LHCN-M2 (cell line): ENCODE results near the gene SIAE. TPM values are rescaled to one million over a fixed set of nuclear protein-coding genes. Genes with fewer than 3 reads are reported as not detected.

ENCODE experiments used
- DNase-seq: peaks from one replicate; pipeline ENCODE4 v3.0.0-alpha.2; 2012; ENCODE audit warnings: low read depth
- polyA plus RNA-seq: library from polyadenylated mRNA; unstranded; fragments of >200 nt; gene quantifications from one replicate; pipeline ENCODE4 v1.2.1, GENCODE V29; 2012; ENCODE audit warnings: missing spikeins
- total RNA-seq: library from RNA; depleted of rRNA; stranded (reverse); fragments of >200 nt; gene quantifications from 2 replicates; pipeline ENCODE4 v1.2.3, GENCODE V29; 2014; rRNA removed

SIAE gene, protein sequence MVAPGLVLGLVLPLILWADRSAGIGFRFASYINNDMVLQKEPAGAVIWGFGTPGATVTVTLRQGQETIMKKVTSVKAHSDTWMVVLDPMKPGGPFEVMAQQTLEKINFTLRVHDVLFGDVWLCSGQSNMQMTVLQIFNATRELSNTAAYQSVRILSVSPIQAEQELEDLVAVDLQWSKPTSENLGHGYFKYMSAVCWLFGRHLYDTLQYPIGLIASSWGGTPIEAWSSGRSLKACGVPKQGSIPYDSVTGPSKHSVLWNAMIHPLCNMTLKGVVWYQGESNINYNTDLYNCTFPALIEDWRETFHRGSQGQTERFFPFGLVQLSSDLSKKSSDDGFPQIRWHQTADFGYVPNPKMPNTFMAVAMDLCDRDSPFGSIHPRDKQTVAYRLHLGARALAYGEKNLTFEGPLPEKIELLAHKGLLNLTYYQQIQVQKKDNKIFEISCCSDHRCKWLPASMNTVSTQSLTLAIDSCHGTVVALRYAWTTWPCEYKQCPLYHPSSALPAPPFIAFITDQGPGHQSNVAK
- total RNA-seq: 11.4 and 15.3 TPM in 2 replicates
- 7.1 TPM for polyA plus RNA-seq

DNA sequence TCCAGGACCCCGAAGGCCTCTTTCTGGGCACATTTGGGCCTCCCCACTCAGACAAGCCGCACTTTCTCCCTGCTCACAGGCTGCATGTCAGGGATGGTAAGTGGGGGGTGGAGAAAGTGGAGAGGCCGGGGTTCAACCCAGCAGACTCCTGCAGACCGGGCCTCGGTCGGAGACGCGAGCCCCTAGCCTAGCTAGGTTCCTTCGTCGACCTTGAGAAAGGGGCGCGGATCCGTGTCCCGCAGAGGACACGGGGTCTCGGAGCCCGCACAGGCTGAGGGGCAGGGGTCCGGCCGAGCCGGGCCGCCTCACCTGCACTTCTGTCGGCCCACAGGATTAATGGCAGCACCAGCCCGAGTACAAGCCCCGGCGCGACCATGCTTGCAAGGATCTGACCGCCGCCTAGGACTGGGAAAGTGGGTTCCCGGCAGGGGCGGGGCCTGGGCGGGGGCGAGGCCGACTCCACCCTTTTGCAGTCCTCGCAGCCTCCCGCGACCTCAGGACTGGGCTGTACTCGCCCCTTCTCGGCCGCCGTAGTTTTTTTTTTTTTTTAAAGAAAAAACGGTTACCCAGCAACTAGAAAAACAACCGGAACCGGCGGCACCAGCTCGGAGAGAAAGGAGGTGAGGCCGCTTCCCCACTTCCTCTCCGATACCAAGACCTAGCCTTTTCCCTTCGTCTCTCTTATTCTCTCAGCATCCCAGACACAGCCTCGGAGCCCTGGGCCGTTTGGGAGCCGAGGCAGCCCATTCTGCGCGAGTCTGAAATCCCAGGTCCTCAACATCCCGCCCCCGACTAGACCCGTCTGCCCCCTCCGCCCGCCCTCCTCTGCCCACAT is at the start of gene SIAE, which contains the start of gene SPA17:
TSS of gene SIAE (minus strand) at position 407 of the 835 bp plus-strand sequence. CDS start at position 376, 31 bp downstream.
TSS of gene SPA17 (plus strand) at position 572 of the 835 bp plus-strand sequence. CDS start 1,361 bp downstream, outside the sequence.
- peak; percentile 96 for DNase-seq

DNA sequence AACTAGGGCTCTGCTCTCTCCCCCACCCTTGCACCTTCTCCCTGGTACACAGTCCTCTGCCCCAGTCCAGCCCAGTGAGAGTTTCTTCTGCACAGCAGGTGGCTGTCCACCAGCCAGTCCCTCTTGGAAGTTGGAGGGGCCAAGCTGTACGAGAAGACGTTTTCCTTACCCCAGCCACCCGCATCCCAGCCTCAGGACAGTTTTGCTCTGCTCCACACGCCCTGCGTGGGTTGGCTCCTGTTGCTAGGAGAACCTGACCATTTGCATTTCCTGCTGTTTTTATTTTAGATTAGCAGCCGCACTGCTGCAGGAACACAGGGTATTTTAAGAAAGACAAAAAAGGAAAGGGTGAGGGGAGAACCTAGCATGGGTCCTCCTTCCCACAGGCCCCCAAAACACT is 48.6 kb upstream of the SIAE start:
- no peak for DNase-seq

DNA sequence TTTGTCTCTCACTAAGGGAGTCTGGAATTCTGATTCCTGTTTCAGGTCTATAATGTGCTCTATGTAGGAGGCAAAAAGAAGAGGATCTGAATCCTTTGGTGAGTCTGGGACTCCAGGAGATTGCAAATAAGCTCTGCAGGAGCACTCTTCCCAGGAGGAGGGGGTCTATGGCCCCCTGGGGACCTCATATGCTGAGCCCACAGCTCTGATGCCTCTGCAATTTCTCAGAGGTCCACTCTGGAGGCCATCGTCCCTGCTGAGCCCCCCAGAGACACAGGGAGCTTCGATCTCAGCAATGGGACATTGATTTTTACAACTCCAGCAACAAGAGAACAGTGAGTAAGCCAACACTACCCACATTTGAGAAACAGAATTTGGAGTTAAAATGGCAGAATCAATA is 46.0 kb upstream of the SIAE start:
- DNase-seq: no peak

DNA sequence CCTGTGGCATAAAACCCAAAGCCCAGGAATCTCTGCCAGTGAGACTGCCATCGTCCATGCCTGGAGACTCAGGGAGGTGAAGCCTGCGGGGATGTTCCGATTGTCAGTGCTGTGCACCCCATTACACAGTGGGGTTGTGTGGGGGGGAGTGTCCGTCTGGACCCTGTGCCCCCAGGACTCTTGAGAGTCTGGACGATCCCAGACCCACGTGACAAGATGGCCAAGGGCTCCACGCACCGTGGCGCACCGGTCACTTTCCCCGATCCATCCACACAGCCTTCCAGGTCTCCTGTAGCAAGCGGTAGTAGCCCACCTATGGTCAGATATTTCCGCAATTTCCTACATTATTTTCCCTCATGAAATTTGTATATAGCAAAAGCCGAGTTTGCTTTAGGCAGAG is 45.3 kb upstream of the SIAE start:
- no peak for DNase-seq

DNA sequence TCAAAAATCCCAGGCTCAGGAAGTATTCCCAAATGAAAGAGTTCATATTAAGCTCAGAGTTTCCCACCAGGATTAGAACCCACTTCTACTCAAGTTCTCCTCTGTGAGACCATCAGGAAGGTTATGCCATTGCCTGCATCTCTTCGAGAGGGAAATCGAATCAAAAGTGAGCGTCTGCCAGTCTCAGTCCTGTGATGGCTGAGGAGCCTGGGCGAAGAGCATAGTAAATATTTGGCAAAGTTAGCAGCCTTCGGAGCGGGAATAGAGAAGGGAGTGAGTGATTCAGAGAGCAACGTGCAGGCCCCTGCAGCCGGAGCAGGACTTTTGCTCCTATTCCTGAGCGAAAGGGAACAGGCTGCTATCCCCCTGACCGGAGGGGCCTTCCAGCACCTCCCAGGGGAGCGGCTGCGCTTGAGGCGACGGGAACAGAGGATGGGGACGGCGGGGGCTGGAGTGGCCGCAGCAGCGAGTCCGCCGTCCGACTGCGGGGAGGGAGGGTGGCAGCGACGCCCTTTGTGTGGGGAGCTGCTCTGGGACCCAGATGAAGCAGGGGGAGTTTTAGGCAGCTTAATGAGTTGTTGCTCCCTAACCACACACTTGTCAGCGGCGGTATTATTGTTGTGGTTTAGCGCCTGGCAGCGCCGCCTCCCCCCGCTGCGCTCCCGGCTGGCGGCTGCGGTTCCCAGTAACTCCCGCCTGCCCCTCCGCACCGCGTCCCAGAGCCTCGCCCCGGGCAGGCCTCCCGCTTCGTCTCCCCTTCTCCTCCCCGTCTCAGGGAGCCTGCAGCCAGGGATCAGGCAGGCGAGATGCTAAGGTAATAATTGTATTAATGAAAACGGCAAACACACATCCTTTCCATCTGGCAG is 44.5 kb upstream of the SIAE start:
- DNase-seq: peak; percentile 18

DNA sequence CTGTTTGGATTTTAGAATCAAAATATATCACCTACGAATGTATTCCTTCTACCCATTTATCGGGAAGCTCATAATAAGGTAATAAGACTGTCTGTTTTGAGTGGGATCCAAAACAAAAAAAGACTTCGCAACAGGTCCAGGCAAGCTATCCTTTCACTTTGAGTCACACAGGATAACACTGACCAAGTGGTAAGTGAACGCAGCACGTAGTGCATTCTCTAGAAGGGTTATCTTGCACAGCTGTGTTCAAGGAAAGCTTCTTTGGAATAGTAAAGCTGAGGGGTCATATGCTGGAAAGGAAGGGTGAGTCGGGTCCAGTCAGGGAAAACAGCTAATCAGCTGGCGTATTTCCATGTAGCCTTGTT is 43.9 kb upstream of the SIAE start:
- DNase-seq: peak; percentile 19

DNA sequence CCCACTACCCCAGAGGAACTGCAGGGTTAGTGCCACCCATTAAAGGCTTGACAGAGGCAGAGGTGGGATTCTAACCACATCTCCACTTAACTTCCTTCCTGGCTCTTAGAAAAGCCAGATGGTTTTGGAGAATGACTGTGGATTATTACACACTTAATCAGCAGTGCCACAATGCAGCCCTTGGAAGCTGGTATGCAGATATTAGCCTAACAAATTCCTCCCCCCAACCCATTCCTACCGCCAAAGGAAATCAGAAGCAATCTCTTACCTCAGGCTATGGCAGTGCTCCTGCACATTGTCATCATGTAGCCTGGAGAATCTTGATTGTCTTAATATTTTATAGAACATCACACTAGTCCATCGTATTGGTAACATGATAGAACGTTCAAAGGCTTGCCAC is 43.1 kb upstream of the SIAE start:
- no peak for DNase-seq

DNA sequence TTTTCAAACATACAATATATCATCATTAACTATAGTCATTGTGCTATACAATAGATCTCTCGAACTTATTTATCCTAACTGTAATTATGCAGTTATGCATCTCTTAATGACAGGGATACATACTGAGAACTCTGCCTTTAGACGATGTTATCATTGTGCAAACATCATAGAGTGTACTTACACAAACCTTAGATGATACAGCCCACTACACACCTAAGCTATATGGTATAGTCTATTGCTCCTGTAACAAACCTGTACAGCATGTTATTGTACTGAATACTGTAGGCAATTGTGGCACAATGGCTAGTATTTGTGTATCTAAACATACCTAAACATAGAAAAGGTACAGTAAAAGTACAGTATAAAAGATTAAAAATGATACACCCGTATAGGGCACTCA is 38.9 kb upstream of the SIAE start:
- no peak for DNase-seq

DNA sequence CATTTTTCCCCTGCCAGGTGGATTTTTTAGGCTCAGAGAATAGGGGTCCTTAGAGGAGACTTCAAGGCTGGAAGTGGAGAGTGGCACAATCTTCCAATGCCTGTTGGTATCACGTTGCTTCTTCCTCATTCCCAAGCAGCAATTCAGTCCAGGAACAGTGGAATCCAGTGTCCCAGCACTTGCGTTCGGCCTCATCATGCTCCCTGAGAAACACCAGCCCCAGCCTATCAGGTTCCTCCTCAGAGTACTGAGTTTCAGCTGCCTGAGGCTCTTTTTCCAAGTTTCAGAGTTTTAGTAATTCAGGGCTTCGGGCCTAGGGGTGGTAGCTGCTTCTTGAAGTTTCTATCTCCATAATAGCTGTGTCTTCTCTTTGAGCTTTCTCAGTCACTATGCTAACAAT is 34.3 kb upstream of the SIAE start:
- DNase-seq: peak; percentile 3

DNA sequence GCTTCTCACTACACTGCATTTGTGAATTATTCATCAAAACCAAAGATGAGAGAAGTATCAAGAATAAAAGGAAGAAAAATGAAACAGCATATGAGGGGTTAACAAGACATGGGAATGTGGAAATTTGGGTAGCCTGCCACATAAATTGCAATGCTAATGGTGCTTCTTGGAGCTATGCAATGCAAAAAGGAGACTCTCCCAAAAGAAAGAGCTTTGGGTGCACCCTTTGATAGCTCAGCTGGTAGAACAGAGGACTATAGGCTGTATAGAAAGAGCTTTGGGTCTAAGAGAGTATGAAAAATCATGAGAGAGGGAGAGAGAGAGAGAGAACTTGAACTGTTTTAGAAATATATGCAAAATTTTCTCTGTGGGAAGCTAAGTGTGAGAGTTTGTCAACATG is 26.5 kb upstream of the SIAE start:
- no peak for DNase-seq

DNA sequence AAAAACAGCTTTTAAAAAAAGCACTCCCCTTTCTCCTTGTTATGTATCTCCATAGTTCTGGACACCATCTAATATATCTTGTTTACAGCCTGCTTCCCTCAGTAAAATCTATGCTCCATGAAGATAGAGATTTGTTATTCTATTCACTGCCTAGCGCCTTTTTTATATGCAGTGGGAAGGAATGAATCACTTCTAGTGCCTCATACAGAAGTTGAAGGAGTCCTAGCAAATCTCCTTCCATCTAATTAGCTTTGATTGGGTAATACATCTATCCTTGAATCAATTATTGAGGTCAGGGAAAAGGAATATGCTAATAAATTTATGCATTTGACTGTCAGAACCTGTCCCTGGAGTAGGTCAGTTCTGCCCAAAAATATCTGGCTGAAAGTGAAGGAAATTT is 26.0 kb upstream of the SIAE start:
- DNase-seq: no peak

DNA sequence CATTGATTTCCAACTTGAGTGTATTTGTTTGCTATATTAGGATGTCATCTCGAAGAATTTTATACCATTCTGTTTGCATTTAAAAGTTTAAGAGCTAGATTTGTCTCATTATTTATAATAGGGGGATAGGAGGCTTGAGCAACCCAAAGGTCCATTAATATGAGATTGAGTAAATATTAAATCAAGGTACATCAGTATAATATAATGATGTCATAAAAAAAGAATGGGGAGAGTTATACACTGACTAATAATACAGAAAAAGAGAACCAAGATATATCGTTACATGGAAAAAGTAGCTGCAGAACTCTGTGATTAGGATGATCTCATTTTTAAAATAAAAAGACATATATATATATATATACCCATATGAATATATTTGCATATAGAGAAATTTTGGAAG is 19.6 kb upstream of the SIAE start:
- no peak for DNase-seq

DNA sequence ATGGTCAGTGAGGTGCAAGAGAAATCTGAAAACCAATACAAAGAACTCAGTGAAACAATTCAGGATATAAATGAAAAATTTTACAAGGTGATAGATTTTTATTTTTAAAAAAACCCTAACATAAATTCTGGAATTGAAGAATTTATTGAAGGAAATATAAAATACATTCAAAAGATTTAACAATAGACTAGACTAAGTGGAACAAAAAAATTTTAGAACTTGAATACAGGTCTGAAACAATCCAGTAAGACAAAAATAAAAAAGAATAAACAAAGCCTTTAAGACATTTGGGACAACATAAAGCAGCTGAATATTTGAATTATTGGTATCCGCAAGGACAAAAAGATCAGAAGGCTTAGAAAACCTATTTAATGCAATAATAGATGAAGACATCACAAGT is 8.9 kb upstream of the SIAE start:
- no peak for DNase-seq

DNA sequence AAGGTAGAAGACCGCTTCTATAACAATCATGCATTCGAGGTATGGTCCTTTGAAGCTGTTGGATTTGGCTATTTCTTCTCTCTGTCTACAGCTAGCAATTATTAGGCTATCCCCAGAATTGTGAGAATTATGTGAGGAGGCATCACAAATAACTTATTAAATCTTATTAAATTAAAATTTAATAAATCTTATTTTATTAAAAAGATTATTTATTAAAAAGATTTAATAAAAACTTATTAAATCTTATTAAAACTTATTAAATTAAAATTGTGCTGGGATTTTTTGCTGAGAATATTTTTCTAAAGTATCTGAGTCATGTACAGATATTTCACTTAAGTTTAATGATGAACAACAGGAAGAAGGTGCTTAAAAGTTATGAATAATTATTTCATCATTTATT is 7.9 kb upstream of the SIAE start:
- no peak for DNase-seq

DNA sequence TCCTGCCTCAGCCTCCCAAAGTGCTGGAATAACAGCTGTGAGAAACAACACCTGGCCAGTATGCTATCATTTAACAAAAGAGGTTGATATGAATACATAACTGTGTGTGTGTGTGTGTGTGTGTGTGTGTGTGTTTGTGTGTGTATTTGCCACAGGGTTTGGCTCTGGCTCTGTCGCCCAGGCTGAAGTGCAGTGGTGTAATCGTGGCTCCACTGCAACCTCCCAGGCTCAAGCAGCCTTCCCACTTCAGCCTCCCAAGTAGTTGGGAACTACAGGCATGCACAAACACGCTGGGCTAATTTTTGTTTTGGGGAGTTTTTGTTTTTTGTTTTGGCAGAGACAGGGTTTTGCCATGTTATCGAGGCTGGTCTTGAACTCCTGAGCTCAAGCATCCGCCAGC is 4.9 kb upstream of the SIAE start:
- no peak for DNase-seq

DNA sequence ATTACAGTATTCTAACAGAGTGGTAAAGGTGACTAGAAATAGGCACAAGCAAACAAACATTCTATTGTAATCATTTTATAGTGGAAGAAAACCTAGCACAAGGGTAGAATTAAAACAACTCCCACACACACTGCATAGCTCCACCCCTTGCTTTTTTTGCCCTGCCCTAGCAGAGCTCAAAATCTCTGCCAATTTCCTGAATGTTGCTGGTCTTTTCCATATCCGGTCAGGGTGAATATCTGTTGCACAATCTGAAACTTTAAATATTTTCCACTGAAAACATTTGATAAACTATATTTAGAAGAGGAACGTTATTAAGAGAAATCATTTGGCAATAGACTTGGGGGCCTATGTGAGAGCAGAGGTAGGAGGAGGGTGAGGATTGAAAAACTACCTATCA is 2.8 kb upstream of the SIAE start:
- peak; percentile 13 for DNase-seq

DNA sequence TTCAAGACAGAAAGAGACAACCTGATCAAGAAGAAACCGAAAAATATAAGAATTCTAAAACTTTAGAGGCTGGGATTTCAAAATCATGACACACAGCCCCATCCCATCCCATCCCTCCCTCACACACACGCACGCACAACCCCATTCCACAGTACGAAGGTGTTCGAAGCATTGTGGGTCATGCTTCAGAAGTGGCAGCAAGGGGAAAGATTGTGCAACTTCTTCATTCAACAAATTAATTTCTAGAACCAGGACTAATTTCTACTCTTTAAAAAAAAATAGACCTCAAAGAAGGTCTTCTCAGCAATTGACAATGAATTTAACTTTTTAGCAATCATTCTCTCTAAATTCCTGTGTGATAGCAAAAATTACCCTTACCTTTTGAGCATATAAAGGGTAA is 1.0 kb upstream of the SIAE start:
- no peak for DNase-seq

DNA sequence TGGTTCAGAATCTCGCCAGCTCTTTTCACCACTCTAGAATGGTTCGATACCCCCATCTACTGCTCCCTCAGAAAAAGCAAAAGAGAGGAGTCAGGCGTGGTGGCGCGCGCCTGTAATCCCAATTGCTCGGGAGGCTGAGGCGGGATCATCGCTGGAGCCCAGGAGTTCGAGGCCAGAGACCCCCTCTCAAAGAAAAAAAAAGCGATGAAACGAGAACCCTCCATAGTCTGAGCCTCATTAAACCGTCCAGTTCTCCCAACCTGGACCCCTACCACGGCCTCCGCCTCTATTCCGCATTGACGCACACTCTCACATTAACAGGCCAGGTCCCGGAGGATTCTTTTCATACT is 604 bp upstream of the SIAE start:
- no peak for DNase-seq

DNA sequence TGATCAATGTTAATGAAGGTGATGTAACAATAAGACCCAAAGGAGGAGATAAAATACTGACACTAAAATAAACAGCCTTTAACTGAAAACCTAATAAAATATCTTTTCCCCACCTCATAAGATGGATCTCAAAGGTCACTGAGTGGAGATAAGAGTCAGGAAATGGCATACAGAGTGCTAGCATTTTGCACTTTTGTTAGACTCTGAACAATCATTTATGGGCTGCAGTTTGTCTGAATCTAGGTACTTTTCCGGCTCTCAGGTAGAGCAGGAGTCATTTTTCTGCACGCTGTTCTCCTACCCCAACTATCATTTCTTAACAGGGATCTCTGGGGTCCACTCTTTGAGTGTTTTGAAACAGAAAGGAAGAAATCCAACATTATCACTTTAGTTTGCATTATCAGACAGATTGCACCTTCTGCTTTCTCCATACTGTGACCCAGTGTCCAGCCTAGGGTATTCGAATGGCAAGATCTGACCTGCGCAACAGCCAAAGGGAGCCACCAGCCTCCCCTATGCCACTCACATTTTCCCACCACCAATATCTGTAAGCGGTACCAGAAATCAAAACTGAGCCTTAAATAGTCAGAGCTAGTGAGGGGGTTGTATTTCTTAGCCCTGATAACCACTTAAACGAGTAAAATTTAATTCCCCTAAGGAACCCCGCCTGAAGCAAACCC is 863 bp downstream of the SIAE start:
- DNase-seq: no peak

DNA sequence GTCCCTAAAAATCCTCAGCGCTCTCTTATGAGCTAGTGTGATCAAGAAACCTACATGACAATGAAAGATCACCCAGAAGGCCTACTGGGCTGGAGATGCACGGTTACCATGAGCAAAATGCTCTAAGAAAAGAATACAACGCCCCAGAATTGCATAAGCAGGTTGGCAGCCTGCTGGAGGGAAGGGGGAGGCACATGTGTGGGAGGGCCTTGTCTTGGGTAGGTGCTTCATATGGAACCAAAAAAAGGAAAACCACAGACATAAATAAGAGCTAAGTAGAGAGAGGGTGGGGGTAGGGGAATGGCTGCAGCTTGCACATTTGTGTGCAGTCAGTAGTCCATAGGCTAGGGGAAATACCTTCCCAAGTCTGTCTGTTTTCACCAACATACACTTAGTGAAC is 2.8 kb downstream of the SIAE start:
- DNase-seq: no peak

DNA sequence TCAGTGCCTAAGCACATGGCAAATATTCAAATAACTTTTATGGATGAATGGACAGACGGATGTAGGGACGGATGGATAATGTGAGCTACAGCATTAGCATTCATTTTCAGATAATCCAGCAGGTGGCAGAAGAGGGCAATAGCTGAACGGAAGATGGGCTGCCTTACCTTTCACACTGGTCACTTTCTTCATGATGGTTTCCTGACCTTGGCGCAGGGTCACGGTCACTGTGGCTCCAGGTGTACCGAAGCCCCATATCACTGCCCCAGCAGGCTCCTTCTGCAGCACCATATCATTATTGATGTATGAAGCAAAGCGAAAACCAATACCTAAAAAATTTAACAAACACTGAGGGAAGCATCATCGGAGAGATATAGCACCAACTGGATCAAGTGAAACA is 4.3 kb downstream of the SIAE start:
- DNase-seq: peak; percentile 31
